Astrocyte (in vitro differentiated cells and primary cell): ENCODE results near the gene CLEC1A.

ENCODE experiments used
- EZH2 ChIP-seq: IDR thresholded peaks from 2 replicates; pipeline ENCODE4 v1.6.1; 2012; ENCODE audit warnings: mild to moderate bottlenecking, low read length, inconsistent platforms; ENCODE audit not compliant: insufficient read depth
- TF ChIP-seq, protein P1 (sequence below): IDR thresholded peaks from 2 replicates; pipeline ENCODE4 v1.5.1; 2011; ENCODE audit warnings: low read depth, mild to moderate bottlenecking, inconsistent platforms, low read length, moderate library complexity; ENCODE audit not compliant: insufficient read depth

DNA sequence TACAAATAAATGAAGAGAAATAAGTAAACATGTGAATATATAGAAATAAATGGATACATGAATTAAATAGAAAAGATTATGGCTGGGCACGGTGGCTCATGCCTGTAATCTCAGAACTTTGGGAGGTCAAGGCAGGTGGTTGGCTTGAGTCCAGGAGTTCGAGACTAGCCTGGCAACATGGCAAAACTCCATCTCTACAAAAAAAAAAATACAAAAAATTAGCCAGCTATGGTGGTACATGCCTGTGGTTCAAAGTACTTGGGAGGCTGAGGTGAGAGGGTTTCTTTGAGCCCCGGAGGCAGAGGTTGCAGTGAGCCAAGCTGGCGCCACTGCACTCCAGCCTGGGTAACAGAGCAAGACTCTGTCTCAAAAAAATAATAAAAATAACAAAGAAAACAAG is 36.3 kb upstream of the CLEC1A start:
- TF ChIP-seq, protein P1, sequence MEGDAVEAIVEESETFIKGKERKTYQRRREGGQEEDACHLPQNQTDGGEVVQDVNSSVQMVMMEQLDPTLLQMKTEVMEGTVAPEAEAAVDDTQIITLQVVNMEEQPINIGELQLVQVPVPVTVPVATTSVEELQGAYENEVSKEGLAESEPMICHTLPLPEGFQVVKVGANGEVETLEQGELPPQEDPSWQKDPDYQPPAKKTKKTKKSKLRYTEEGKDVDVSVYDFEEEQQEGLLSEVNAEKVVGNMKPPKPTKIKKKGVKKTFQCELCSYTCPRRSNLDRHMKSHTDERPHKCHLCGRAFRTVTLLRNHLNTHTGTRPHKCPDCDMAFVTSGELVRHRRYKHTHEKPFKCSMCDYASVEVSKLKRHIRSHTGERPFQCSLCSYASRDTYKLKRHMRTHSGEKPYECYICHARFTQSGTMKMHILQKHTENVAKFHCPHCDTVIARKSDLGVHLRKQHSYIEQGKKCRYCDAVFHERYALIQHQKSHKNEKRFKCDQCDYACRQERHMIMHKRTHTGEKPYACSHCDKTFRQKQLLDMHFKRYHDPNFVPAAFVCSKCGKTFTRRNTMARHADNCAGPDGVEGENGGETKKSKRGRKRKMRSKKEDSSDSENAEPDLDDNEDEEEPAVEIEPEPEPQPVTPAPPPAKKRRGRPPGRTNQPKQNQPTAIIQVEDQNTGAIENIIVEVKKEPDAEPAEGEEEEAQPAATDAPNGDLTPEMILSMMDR: no peak
- no peak for TF ChIP-seq EZH2
